HG02763 (cell line): ENCODE results near the gene TREML2.

Experiments used
- ATAC-seq: cut with Tn5 transposase; IDR thresholded peaks from one replicate; pipeline ENCODE4 v1.9.1; 2021; ENCODE audit warnings: mild to moderate bottlenecking, moderate library complexity; ENCODE audit not compliant: unreplicated experiment

The TREML2 gene

DNA sequence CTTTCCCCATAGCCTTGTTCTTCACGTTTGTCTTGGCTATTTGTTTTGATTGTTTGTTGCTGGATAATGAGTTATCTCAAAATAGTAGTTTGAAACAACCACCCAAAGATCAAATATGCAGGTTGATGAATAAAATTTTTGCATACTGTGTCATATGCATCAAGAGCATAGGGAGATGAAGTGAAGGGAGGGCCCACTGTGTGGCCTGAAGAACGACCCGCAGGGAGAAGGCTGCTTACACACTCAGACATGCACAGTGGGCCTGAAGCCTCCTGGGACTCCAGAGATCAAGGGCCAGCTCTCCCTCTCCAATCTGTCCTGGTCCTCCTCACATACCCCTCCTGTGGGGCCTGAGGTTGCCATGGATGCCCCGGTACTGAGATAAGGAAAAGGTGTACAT, 21.8 kb downstream of the TREML2 start:
- ATAC-seq = no peak

DNA sequence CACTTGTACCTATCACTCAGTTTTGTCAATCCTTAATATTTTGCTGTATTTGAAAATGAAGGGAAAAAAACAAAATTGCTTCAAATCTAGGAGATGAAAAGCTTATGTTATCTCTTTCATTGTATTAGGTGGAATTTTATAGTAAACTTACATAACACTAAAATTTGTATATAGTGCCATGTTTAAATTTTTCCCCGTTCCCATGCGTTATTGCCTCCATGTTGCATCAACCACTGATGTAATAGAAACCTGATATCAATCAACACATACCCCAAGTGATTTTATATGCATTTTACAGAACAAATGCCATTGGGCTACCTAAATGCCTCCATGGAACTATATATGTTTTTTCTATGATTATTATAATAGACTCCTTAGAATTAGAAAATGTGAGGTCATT, 23.3 kb downstream of the TREML2 start:
- no peak for ATAC-seq

DNA sequence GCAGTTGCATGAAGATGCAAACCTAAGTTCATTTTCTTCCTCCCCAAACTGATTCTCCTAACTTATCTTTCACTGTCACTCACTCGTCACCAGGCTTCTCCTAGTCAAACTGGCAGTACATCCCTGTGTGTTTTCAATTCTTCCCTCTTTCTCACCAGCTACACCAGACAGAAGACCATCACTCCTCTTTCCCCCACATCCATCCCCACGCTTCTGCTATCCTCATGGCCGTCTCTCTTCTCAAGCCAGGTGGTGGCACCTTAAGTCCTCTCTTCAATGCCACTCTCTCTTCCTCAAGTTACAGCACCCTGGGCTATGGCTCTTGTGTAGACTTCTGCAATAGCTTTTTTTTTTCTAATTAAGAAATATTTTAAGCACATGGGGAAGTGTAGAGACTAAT, 23.7 kb downstream of the TREML2 start:
- ATAC-seq = no peak

DNA sequence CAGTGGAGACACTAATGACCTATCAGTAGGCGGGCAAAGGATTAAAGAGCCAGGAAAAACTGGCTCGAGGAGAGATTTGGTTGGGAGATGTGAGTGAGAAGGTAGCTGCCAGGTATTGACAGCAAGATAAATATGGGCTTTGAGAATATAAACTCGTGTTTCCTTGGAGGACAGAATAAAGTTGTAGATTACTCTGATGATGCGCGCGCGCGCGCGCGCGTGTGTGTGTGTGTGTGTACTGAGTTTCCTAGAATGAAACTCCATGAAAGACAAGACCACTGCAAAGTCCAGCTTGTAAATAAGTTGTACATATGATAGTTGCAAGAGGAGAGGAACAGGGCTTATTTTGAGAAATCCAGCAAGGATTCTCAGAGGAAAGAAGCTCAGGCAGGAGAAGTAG, 24.8 kb downstream of the TREML2 start:
- no peak for ATAC-seq

DNA sequence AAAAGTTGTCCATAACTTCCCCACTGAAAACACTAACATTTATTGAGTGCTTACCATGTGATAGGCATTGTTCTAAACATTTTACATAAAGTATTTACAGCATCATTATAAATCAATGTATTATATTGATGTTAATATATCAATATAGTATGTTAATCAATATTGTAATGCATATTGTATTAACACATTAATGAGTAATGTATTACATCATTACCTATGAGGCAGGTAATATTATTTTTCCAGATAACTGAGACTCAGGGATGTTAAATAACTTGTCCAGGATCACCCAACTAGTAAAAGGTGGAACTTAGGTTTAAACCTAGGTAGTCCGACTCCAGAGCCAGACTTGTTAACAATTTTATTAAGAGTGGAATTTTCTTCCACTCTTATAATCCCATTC, 25.9 kb downstream of the TREML2 start:
- no peak for ATAC-seq

DNA sequence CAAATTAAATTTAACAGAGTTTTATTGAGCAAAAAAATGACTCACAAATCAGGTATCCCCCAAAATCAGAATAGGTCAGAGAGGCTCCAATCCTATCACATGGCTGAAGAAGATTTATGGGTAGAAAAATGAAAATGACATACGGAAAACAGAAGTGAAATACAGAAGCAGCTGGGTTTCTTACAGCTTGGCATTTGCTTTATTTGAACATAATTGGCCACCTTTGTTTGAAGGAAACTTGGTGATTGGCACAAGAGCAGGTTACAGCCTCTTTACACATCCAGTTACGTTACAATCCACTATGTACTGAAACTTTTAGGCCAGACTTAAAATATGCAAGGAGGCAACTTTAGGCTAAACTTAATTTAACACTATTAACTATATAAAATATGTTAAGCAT, 26.3 kb downstream of the TREML2 start:
- no peak for ATAC-seq

DNA sequence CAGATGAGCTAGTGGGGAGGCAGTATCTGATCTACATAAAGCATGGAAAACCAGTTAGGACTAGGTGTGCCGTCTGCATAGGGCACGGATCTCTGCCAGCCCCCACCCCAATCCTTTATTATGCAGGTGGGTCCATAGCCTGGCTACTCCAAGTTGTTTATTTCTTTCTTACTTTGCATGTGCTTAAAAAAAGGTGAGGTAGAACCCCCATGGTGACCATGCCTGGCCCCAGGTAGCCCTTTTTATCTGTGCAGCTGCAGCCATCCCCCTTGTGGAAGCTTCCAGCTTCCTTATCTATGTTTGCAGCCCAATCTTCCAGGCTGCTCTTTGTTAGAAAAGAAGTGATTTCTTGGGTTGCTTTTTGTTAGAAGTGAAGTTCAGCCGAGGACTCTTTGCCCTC, 29.0 kb downstream of the TREML2 start:
- no peak for ATAC-seq

DNA sequence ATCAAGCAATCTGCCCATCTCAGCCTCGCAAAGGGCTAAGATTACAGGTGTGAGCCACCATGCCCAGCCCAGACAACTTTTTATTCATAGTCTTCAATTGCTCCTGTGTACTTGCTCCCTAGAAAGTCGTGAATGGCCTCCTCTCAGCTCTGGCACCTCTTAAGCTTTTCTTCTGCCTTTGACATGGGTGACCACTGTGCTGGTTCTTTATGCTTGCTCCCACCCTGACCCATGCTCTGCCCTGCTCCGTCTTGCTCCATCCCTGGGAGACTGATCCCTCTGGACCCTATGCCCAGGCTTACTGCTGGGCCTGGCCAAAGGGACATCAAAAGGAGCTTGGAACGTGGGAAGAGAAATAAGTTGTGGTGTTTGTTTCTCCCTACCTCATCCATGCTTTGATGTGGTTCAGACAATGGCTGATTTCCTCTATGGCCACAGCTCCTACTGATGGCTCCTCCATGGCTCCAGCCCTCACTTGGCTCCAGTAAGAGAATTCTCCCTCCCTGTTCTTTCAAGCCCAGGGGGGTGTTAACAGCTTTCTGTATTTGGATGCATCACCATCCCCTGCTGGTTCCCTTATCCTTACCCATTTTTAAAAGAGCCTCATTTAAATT, 30.3 kb downstream of the TREML2 start:
- no peak for ATAC-seq

DNA sequence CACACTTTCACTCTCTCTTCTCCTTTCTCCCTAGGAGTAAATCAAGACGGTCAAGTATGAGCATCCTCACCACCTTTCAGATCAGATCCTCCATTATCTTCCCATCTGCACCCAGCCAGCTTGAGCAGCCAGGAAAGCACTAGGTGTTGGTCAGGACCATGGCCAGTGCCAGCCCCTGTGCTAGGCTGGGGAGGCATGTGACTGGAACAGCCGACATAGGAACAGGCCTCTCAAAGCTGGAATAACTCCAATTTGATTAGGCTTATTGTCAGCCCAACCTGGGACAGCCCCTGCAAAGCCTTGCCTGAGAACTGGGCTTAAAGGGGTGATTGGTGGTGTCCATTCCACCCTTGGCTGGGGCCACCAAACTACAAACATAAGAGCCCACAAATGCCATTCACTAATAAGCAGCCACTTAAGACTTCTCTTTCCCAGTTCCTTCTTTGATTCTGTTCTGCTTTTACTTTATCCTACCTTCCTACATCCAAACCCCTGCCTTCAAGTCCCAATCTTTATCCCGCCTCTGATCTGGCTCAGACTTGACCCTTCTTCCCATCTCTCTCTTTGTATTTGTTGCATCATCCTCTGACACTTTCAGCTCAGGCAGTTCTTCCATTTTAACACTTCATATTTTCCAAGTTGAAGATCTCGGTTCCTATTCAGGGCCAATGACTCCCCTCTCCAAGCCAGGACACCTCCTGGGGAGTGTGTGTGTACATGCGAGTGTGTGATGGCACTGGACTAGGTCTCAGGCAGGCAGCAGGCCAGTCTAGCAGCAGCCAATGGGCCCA, 33.6 kb downstream of the TREML2 start:
- ATAC-seq = no peak

DNA sequence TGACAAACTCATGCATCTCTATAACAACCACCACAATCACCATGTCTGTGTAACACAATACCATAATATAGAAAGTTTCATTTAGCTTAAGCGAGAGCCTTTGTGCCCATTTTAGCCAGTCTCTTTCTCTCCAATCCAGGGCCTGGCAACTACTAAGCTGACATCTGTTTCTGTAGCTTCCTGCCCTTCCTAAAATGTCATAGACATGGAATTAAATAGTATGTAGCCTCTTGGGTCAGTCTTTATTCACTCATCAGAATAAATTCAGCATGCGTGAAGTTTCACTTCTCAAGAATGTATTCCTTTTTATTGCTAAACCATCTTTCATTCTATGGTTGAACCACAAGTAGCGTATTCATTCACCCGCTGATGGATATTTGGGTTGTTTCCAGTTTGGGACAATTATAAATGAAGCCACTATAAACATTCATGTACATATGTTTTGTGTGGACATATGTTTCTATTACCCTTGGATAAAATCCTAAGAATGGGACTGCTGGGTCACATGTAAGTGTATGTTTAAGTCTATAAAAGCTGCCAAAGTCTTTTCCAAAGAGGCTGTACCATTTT, 36.3 kb downstream of the TREML2 start:
- no peak for ATAC-seq

DNA sequence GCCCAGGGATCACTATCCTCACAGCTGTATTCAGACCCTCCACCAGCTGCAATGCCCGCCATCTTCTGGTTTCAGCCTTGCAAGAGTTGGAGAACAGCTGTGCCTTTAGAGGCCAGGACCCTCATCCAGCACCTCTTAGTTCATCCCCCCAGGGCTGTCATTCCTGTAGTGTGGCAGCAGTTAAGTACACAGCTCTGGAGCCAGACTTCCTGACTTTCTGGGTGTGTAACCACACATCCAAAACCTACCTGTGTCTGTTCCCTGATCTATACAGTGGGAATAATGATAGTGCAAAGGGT, 37.6 kb downstream of the TREML2 start:
- no peak for ATAC-seq

DNA sequence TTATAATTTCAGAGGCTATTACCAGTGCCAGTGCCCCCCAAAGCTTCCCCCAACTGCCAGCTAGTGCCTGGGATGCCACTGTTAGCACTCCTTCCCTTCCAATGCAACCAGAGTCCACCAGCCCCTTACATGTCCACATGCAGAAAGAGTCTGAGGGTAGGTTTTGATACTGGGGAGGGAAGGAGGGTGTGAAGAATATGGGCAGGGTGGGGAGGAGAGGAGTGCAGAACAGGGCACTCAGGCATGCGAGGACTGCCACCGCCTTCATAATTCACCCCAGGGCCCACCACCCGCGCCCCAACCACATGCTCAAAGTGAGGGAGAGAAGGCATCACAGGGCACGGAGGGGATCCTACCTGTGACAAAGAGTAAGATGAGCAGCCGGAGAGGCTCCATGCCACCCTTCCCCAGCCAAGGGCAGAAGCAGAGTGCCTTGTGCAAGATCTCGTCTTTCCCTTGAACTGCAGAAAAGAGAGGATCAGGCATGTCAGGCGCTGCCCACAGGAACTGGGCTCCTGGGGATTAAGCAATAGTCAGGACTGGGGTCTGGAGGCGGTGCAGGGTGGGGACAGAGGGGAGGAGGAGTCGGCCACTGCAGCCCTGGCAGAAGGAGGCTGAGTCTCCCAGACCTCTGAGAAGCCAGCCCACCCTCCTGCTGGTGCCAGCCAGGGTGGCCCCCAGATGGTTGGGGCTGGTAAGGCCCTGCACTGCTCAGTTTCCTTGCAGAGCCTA, 38.1 kb downstream of the TREML2 start, which contains the start of gene TREM2:
TSS of gene TREM2 (minus strand) at position 430 of the 732 bp plus-strand sequence. CDS start at position 396, 34 bp downstream.
- no peak for ATAC-seq

DNA sequence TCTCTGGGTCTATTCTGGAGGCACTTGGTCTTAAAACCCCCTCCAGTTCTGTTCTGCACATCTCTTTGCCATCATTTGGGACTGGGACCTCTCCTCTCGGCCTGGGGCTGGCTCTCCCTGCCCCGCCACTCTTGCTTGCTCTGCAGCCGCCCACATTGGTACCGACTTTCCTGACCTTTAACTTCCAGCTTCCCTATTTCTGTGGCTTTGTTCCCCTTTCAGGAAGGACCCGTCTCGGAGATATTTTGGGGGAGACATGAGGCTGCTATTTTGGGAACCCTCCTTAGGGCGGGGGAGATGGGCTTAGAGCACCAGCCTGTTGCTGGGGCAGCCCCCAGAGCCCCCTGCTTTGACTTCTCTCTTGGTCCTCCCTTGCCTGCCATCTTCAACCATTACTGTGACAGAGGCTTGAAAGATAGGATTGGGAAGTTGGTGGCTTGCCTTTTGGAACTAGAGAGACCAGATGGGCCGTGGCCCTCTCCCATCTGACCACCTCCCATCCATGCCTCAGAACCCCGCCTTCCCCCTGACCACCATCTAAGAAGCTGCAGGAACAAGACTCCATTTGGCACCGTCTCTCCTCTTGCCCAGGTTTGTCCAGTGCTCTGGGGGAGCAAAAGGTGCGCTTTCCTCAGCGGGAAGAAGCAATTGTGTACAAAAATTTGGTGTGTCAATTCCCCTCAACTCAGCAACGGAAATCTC, 38.9 kb downstream of the TREML2 start:
- no peak for ATAC-seq

DNA sequence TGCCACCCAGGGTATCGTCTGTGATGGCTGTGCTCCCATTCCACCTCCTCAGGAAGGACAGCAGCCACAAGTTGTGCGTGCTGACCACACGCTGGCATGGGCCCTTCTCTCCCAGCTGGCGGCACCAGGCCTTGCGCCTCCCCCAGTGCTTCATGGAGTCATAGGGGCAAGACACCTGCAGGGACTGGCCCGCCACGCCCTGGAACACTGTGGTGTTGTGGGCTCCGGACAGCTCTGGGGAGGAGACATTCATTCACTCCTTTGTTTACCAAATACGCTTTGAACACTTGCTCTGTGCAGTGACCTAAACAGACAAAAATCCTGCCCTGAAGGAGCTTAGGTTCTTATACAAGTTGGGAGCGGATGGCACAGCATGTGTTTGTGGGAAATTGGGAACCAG, 39.6 kb downstream of the TREML2 start:
- no peak for ATAC-seq

DNA sequence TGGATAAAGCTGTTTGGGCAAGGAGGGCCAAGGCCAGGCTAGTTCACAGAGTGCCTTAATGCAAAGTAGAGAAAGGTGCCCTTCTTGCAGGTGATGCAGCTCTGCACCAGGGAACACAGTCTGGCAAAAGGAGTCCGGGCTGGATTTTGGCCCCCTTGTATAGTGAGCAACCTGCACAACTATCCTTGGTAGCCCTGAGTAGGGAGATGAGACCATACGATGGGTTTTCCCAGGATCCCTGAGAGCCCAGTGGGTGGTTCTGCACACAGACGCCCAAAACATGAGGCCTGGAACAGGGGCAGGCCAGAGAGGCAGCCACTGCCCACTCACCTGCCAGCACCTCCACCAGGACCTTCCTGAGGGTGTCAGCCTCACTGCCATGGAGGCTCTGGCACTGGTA, 40.0 kb downstream of the TREML2 start:
- no peak for ATAC-seq

DNA sequence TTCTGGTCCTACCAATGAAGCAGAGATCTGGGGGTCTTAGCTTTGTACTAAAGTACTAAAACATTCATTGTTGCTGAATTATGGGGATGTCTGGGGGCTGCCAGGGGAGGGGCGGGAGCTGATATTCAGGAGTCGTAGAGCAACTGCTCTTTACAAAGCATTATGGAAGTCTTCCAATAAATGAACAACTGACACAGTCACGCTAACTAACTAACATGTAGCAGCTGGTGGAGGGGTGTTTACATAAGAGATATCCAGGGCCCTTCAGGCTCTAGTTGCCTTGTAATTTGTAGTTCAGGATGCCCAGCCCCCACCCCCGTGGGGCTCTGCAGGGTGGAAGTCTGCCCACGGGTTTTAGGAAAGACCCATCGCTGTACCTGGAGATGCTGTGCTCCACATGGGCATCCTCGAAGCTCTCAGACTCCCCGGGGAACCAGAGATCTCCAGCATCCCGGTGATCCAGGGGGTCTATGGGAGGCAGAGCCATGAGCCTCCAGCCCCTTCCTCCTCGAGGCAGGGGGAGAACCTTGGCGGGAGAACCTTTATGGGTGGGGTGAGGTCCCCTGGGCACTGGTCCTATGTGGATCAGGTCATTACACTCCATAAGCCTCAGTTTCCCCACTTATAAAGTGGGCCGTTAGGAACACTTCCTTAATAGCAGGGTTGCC, 41.4 kb downstream of the TREML2 start:
- no peak for ATAC-seq

DNA sequence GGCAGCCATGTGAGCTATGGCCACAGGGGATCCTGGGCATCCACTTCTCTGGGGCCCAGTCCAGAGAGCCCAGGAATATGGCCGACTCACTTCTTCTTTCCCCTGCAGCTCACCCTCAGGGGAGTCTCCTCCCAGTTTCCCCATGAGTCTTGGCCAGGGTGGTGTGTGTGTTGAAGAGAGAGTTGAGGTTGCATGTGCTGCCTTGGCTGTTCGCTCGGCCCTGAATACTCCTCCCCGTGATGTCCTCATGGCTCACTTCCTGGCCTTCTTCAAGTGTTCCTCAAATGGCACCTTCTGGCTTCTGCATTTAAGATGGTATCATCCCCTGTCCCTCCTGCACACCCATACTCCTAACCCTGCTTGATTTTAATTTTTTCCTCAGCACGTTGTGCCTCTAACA, 43.6 kb downstream of the TREML2 start:
- no peak for ATAC-seq

DNA sequence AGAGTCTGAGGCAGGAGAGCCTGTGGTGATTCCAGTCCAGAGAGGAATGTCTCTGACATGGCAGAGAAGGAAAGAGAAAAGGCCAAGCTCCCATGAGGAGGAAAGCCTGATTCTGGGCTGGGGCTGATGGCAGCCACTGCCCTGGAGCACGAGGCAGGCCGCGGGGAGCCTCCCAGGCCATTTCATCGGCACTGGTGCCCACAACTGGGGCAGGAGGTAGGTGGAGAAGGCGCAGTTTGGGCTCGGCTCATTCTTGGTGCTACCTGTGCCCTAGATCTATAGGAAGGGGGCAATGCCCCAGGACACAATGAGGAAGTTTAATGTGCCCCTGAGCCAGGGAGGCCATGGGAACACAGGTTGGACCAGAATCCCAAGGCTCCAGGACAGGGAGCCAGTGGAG, 44.2 kb downstream of the TREML2 start:
- ATAC-seq = no peak

DNA sequence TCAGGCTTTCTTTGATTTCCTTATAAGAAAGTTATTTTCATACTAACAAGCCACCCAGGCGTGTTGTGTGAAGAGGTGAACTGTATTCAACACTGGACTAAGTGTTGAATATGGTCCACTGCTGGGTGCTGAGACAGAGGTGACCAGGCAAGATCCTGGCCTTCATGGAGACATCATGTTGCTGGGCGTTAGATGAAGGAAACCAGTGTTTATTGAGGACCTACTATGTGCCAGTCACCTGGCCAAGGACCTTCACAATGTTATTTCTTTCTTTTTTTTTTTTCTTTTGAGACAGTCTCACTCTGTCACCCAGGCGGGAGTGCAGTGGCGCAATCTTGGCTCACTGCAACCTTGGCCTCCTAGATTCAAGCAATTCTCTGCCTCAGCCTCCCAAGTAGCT, 44.9 kb downstream of the TREML2 start:
- ATAC-seq = no peak

DNA sequence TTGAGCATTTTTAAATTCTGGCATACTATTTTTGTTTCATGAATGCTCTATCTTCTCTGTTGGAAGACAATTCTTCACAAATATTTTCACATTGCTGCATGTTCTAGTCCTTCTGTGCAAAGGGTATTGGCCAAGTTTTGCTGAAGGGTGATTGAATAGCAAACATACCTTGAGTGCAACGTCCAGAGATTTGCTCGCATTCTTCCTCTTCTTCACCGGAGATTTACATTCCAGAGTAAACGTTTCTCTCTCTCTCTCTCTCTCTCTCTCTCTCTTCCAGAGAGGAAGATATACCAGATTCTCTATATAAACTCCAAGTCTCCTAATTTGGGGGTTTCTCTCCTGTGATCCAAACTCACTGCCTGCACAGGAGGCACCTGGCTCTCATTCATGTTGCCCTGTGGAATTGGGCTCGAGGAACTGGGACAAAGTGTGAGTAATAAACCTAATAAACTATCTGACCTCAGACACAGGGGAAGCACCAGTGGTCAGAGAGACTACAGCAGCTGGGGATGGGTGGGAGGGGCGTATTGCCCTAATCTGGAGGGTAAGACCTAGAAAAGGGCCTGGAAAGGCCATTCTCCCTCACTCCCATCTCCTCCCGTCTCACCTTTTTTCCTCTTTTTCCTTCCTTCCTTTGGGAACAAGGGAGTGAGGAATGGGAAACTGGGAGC, 45.7 kb downstream of the TREML2 start:
- no peak for ATAC-seq
